OCI-LY7 (cell line): ENCODE results near the gene CTNNBIP1.

Experiments used
- CTCF ChIP-seq: fragments of 200-600 bp; sonication (generic); conservative IDR thresholded peaks from 2 replicates; pipeline ENCODE4 v1.5.1; 2014; ENCODE audit warnings: mild to moderate bottlenecking, antibody characterized with exemption, low read length, moderate library complexity, mixed read lengths
- EZH2phosphoT487 ChIP-seq: fragments of 200-600 bp; sonication (generic); IDR thresholded peaks from 2 replicates; pipeline ENCODE4 v1.6.1; 2018; ENCODE audit warnings: low read depth, borderline replicate concordance, mild to moderate bottlenecking, mixed run types, antibody characterized with exemption, low read length, moderate library complexity, mixed read lengths

DNA sequence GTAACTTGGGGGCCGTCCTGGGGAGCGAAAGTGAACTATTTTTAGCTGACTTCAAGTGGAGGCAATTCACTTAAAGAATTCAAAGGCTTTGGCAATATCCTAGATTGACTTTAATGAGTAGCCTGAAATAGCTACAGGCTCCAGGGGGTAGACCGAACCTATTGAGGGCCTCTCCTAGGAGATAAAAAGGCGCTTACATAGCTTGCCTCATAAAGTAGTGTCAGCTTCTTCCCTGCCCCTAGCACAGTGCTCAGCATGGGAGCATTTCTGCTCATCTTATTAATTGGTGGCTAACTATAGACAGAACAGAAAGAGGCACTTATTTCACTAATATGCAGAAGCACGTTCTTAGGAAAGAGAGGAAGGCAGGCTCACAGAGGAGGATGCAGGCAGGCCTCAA, 12.3 kb upstream of the CTNNBIP1 start:
- TF ChIP-seq CTCF = no peak
- TF ChIP-seq EZH2phosphoT487 = no peak
